ENCODE results near the gene IFRD2.

- no peak for TF ChIP-seq CTCF (conservative IDR thresholded peaks at IDR 0.05; ENCODE audit: low read length)
- no peak for TF ChIP-seq EZH2phosphoT487 (IDR thresholded peaks at IDR 0.05; ENCODE audit: borderline replicate concordance)
Observed at GRCh38 chr3:50259432-50260026, 32.7 kb downstream of the IFRD2 start.

All from Loucy (cell line).